Skin epidermis (tissue), 12 donors: ENCODE results near the gene WDR70.
A peak's percentile ranks its signal among the peaks of the same experiment; 100 is the strongest.

ENCODE experiments used
- H3K27ac ChIP-seq, 21 experiments: fragments of 200-600 bp; sonication (generic) in 11 of 21; one replicate each; pipeline ENCODE4 v1.5.0; 2020; ENCODE audit warnings: mild to moderate bottlenecking in 3 of 21, inconsistent platforms in 2 of 21, moderate library complexity in 2 of 21
- H3K4me3 ChIP-seq, 7 experiments: fragments of 200-600 bp; sonication (generic) in 2 of 7; one replicate each; pipeline ENCODE4 v1.5.0; 2020; ENCODE audit warnings: inconsistent platforms in 2 of 7, mild to moderate bottlenecking in 2 of 7, moderate library complexity in 1 of 7

WDR70 gene

GRCh38 chr5:37736397-37736796 lies 357.3 kb downstream of the WDR70 start:
- H3K4me3 ChIP-seq: no peak overlapping the region

GRCh38 chr5:37737326-37738056 lies 358.4 kb downstream of the WDR70 start:
- no peak overlapping the region for H3K4me3 ChIP-seq
- peak overlapping the region in 1 of 21 experiments; percentile 33 for H3K27ac ChIP-seq

More at GRCh38 chr5:37736397-37736796, 357.3 kb downstream of the WDR70 start:
- H3K27ac ChIP-seq: peak overlapping the region in 1 of 21 experiments; percentile 9

GRCh38 chr5:37738057-37738691 lies 359.1 kb downstream of the WDR70 start:
- Histone ChIP-seq H3K27ac (peak overlapping the region in 2 of 21 experiments; percentile 55 to 62), H3K4me3 (no peak overlapping the region)

GRCh38 chr5:37738865-37739488 lies 359.9 kb downstream of the WDR70 start:
- peak overlapping the region in 2 of 21 experiments; percentile 55 to 62 for H3K27ac ChIP-seq
- no peak overlapping the region for H3K4me3 ChIP-seq

GRCh38 chr5:37739817-37740261 lies 360.7 kb downstream of the WDR70 start:
- peak overlapping the region in 3 of 21 experiments; percentile 2 to 55 (median 55) for H3K27ac ChIP-seq
- no peak overlapping the region for H3K4me3 ChIP-seq

GRCh38 chr5:37740331-37741066 lies 361.4 kb downstream of the WDR70 start:
- H3K27ac ChIP-seq: peak overlapping the region in 3 of 21 experiments; percentile 2 to 55 (median 55)
- no peak overlapping the region for H3K4me3 ChIP-seq

GRCh38 chr5:37742111-37742510 lies 363.0 kb downstream of the WDR70 start:
- Histone ChIP-seq H3K4me3 (no peak overlapping the region), H3K27ac (no peak overlapping the region)

- H3K27ac ChIP-seq: no peak overlapping the region
- no peak overlapping the region for H3K4me3 ChIP-seq
Observed at GRCh38 chr5:37751227-37751626, 372.1 kb downstream of the WDR70 start.

- H3K4me3 ChIP-seq: no peak overlapping the region
- H3K27ac ChIP-seq: no peak overlapping the region
Observed at GRCh38 chr5:37754976-37755375, 375.9 kb downstream of the WDR70 start.

- Histone ChIP-seq H3K4me3 (no peak overlapping the region), H3K27ac (no peak overlapping the region)
Observed at GRCh38 chr5:37755581-37755980, 376.5 kb downstream of the WDR70 start.

- Histone ChIP-seq H3K4me3 (no peak overlapping the region), H3K27ac (no peak overlapping the region)
Observed at GRCh38 chr5:37756248-37756647, 377.1 kb downstream of the WDR70 start.

GRCh38 chr5:37757980-37758582 lies 379.0 kb downstream of the WDR70 start:
- no peak overlapping the region for H3K4me3 ChIP-seq
- H3K27ac ChIP-seq: no peak overlapping the region

GRCh38 chr5:37767251-37767650 lies 388.1 kb downstream of the WDR70 start:
- H3K4me3 ChIP-seq: no peak overlapping the region
- no peak overlapping the region for H3K27ac ChIP-seq

GRCh38 chr5:37767961-37768360 lies 388.8 kb downstream of the WDR70 start:
- Histone ChIP-seq H3K27ac (no peak overlapping the region), H3K4me3 (no peak overlapping the region)

- Histone ChIP-seq H3K4me3 (no peak overlapping the region), H3K27ac (no peak overlapping the region)
Observed at GRCh38 chr5:37768371-37768770, 389.3 kb downstream of the WDR70 start.

GRCh38 chr5:37769108-37769507 lies 390.0 kb downstream of the WDR70 start:
- H3K4me3 ChIP-seq: no peak overlapping the region
- H3K27ac ChIP-seq: no peak overlapping the region

GRCh38 chr5:37769840-37770239 lies 390.7 kb downstream of the WDR70 start:
- H3K4me3 ChIP-seq: no peak overlapping the region
- no peak overlapping the region for H3K27ac ChIP-seq

- peak overlapping the region in 2 of 21 experiments; percentile 21 to 41 for H3K27ac ChIP-seq
- no peak overlapping the region for H3K4me3 ChIP-seq
Observed at GRCh38 chr5:37770786-37771185, 391.7 kb downstream of the WDR70 start.

GRCh38 chr5:37771203-37771611 lies 392.1 kb downstream of the WDR70 start:
- Histone ChIP-seq H3K4me3 (no peak overlapping the region), H3K27ac (peak overlapping the region in 2 of 21 experiments; percentile 21 to 41)

- Histone ChIP-seq H3K27ac (peak overlapping the region in 3 of 21 experiments; percentile 40 to 76 (median 64)), H3K4me3 (no peak overlapping the region)
Observed at GRCh38 chr5:37771731-37772130, 392.6 kb downstream of the WDR70 start.
